GM10266 (cell line): ENCODE data around the gene CENPF.

Source experiments
- DNase-seq: peaks from one replicate; pipeline ENCODE4 v3.0.0; 2012; ENCODE audit errors: extremely low spot score
- CTCF ChIP-seq: IDR thresholded peaks from 2 replicates; pipeline ENCODE4 v1.5.1; 2012; ENCODE audit warnings: mild to moderate bottlenecking, low read depth; ENCODE audit not compliant: control insufficient read depth, insufficient read depth; ENCODE audit errors: missing control alignments

CENPF gene

GRCh38 chr1:214602764-214603657 lies at the start of gene CENPF:
CENPF (plus strand) TSS chr1:214603195; CDS start chr1:214613755, 10,560 bp downstream.
- peak; percentile 98 for DNase-seq
- peak; percentile 14 for TF ChIP-seq CTCF

GRCh38 chr1:214557952-214558735 lies 44.9 kb upstream of the CENPF start:
- DNase-seq, result no peak
- TF ChIP-seq CTCF, result no peak

- no peak for TF ChIP-seq CTCF
- DNase-seq, result no peak
Observed at GRCh38 chr1:214563881-214564280, 39.1 kb upstream of the CENPF start.

- no peak for DNase-seq
- TF ChIP-seq CTCF, result no peak
Observed at GRCh38 chr1:214565310-214565709, 37.7 kb upstream of the CENPF start.

- no peak for TF ChIP-seq CTCF
- no peak for DNase-seq
Observed at GRCh38 chr1:214566158-214567104, 36.6 kb upstream of the CENPF start.

- DNase-seq, result no peak
- no peak for TF ChIP-seq CTCF
Observed at GRCh38 chr1:214567481-214567980, 35.5 kb upstream of the CENPF start.
